HFFc6 (cell line): ENCODE results near the gene ZNF224. TPM values are rescaled to one million over a fixed set of nuclear protein-coding genes. Genes with fewer than 3 reads are reported as not detected.
A peak's percentile ranks its signal among the peaks of the same experiment; 100 is the strongest.

ENCODE experiments used
- DNase-seq: peaks from one replicate; pipeline ENCODE4 v3.0.0-alpha.2; 2018
- H3K27ac Mint-ChIP-seq: 2 replicates; pipeline ENCODE4 v1.8.0; 2020; ENCODE audit warnings: mild to moderate bottlenecking, mixed read lengths
- H3K27me3 Mint-ChIP-seq: 2 replicates; pipeline ENCODE4 v1.8.0; 2021; ENCODE audit warnings: mild to moderate bottlenecking, moderate library complexity, mixed read lengths; ENCODE audit not compliant: insufficient read depth
- H3K36me3 Mint-ChIP-seq: 2 replicates; pipeline ENCODE4 v1.8.0; 2021; ENCODE audit warnings: low read depth, mixed read lengths
- H3K4me1 Mint-ChIP-seq: 2 replicates; pipeline ENCODE4 v1.8.0; 2020; ENCODE audit warnings: low read depth, mixed read lengths
- H3K4me3 Mint-ChIP-seq: 2 replicates; pipeline ENCODE4 v1.8.0; 2020; ENCODE audit warnings: mild to moderate bottlenecking, moderate library complexity, mixed read lengths
- H3K9me3 Mint-ChIP-seq: 2 replicates; pipeline ENCODE4 v1.8.0; 2020; ENCODE audit warnings: mild to moderate bottlenecking, mixed read lengths
- CTCF ChIP-seq: fragments of 200-600 bp; sonication (generic); IDR thresholded peaks from 2 replicates; pipeline ENCODE4 v1.5.0; 2021; ENCODE audit warnings: antibody characterized with exemption, mild to moderate bottlenecking
- total RNA-seq, 6 experiments: library from RNA; stranded (reverse); fragmentation: NEBNext Ultra II Directional; extraction: Animal tissue kit (Norgen Biotek cat#: 25700); gene quantifications; 2 replicates in 1 of 6; 3 replicates in 5 of 6; pipeline ENCODE4 v1.2.3, GENCODE V29; 2021

ZNF224 gene
- total RNA-seq, 6 experiments from 2014 or later, result 8.5 to 11.8 (median 10.8) TPM

GRCh38 chr19:44059229-44059628, 34.9 kb upstream of the ZNF224 start:
- no peak for DNase-seq
- no peaks in the 10 kb centered on the region for H3K4me1 Mint-ChIP-seq
- TF ChIP-seq CTCF, result no peak
- peaks cover 59% of the 10 kb centered on the region for H3K36me3 Mint-ChIP-seq
- H3K4me3 Mint-ChIP-seq, result no peak overlapping the region
- no peaks in the 10 kb centered on the region; the same call in 1 of the 2 replicates for H3K27me3 Mint-ChIP-seq
- no peaks in the 10 kb centered on the region; the same call in 1 of the 2 replicates for H3K9me3 Mint-ChIP-seq
- H3K27ac Mint-ChIP-seq, result no peak overlapping the region

- Mint-ChIP-seq H3K27me3 (no peaks in the 10 kb centered on the region; the same call in 1 of the 2 replicates), H3K27ac (no peak overlapping the region), H3K36me3 (peaks cover 58% of the 10 kb centered on the region), H3K4me1 (no peaks in the 10 kb centered on the region), H3K9me3 (peaks cover 13% of the 10 kb centered on the region), H3K4me3 (no peak overlapping the region)
- no peak for DNase-seq
- no peak for TF ChIP-seq CTCF
Observed at GRCh38 chr19:44061038-44061437, 33.1 kb upstream of the ZNF224 start.

- Mint-ChIP-seq H3K9me3 (peaks cover 39% of the 10 kb centered on the region), H3K4me1 (peaks cover 6% of the 10 kb centered on the region), H3K36me3 (peaks cover 70% of the 10 kb centered on the region), H3K27me3 (no peaks in the 10 kb centered on the region; the same call in 1 of the 2 replicates), H3K27ac (no peak overlapping the region), H3K4me3 (no peak overlapping the region)
- no peak for TF ChIP-seq CTCF
- no peak for DNase-seq
Observed at GRCh38 chr19:44066305-44066704, 27.9 kb upstream of the ZNF224 start.

- Mint-ChIP-seq H3K27ac (no peak overlapping the region), H3K27me3 (peaks cover 3% of the 10 kb centered on the region; the same call in 1 of the 2 replicates), H3K36me3 (peaks cover 57% of the 10 kb centered on the region), H3K4me3 (no peak overlapping the region), H3K4me1 (peaks cover 24% of the 10 kb centered on the region), H3K9me3 (peaks cover 42% of the 10 kb centered on the region)
- no peak for DNase-seq
- TF ChIP-seq CTCF, result no peak
Observed at GRCh38 chr19:44069415-44069814, 24.7 kb upstream of the ZNF224 start.

- peaks cover 22% of the 10 kb centered on the region for H3K9me3 Mint-ChIP-seq
- H3K4me1 Mint-ChIP-seq, result peaks cover 24% of the 10 kb centered on the region
- H3K27ac Mint-ChIP-seq, result peak within 1 kb of the TSS; percentile 84
- peak within 1 kb of the TSS; percentile 96 for H3K4me3 Mint-ChIP-seq
- no peak for TF ChIP-seq CTCF
- peaks cover 3% of the 10 kb centered on the region for H3K27me3 Mint-ChIP-seq
- peaks cover 49% of the 10 kb centered on the region for H3K36me3 Mint-ChIP-seq
- peak; percentile 87 for DNase-seq
Observed at GRCh38 chr19:44071824-44072542, 22.2 kb upstream of the ZNF224 start, which contains the start of gene ZNF284. Gene ZNF284, plus strand, starts transcription at chr19:44072159. Its CDS starts 4,231 bp downstream, at chr19:44076390.
